HEK293T (cell line): ENCODE measurements around the gene PRKAG2.

ENCODE experiments used
- ARNT ChIP-seq: fragments of 450-650 bp; IDR thresholded peaks from 2 replicates; pipeline ENCODE4 v1.6.1; 2017; ENCODE audit warnings: mild to moderate bottlenecking
- SP1 ChIP-seq: fragments of 450-650 bp; IDR thresholded peaks from 2 replicates; pipeline ENCODE4 v1.6.1; 2017
- SUZ12 ChIP-seq: fragments of 450-650 bp; IDR thresholded peaks from 2 replicates; pipeline ENCODE4 v1.6.1; 2016; ENCODE audit warnings: mild to moderate bottlenecking
- TARDBP ChIP-seq: fragments of 450-650 bp; IDR thresholded peaks from 2 replicates; pipeline ENCODE4 v1.6.1; 2016
- TF ChIP-seq, protein P1 (sequence below): fragments of 450-650 bp; IDR thresholded peaks from 2 replicates; pipeline ENCODE4 v1.6.1; 2016

DNA sequence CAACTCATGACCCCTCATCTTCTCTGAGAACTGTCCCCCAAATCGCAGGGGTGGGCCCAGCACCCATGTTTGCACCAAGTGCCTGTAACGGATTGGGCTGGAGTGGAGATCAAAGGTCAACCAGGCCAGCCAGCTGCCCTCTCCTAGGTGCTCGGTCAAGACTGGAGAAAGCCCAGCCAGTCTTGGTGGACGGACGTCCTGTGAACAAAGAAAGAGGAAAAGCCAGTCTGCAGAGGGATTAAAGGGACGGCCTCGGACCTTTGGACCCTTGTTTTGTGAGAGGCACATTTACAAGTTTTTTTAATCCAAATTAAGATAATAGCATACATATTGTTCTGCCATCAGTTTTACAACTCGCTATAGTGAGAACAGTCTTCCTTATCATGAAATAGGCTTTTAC is 47.6 kb upstream of the PRKAG2 start:
- TF ChIP-seq SUZ12 (no peak), SP1 (no peak), TARDBP (no peak), ARNT (no peak)
- TF ChIP-seq, protein P1, sequence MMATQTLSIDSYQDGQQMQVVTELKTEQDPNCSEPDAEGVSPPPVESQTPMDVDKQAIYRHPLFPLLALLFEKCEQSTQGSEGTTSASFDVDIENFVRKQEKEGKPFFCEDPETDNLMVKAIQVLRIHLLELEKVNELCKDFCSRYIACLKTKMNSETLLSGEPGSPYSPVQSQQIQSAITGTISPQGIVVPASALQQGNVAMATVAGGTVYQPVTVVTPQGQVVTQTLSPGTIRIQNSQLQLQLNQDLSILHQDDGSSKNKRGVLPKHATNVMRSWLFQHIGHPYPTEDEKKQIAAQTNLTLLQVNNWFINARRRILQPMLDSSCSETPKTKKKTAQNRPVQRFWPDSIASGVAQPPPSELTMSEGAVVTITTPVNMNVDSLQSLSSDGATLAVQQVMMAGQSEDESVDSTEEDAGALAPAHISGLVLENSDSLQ, result no peak
